Endothelial cell of umbilical vein (primary cell): ENCODE data around the gene PDE6B. TPM values are rescaled to one million over a fixed set of nuclear protein-coding genes. Genes with fewer than 3 reads are reported as not detected.

ENCODE experiments used
- BruUV-seq: library from RNA; stranded (reverse); fragments of 400-500 nt; replicated peaks from 2 replicates; lab custom pipeline; 2021; lab: Mats Ljungman, UMichigan
- CTCF ChIA-PET: fragments of 300-600, 350-600 bp; sonication (Branson Sonifier 250); formaldehyde crosslinking; loops from one replicate; lab custom pipeline; 2021; ENCODE audit warnings: antibody characterized with exemption, inconsistent platforms; lab: Charles Lee
- POLR2A ChIA-PET: fragments of 300-600, 350-600 bp; sonication (Branson Sonifier 250); formaldehyde crosslinking; loops from one replicate; lab custom pipeline; 2021; ENCODE audit warnings: antibody characterized with exemption, inconsistent platforms; lab: Charles Lee
- DNase-seq: peaks from one replicate; pipeline ENCODE4 v3.0.0-alpha.2; 2011; ENCODE audit warnings: low read depth, low spot score
- FAIRE-seq: peaks from 2 replicates; lab custom pipeline; 2011; peaks lifted over from hg19 to GRCh38; lab: Jason Lieb, UNC
- H2AFZ ChIP-seq: 2 replicates; pipeline ENCODE4 v1.6.0; 2012; ENCODE audit warnings: low read depth, low read length, control low read depth, inconsistent platforms
- H3K27ac ChIP-seq: 2 replicates; pipeline ENCODE4 v1.5.1; 2011; ENCODE audit warnings: low read depth, mild to moderate bottlenecking, control low read depth, low read length, moderate library complexity; ENCODE audit not compliant: insufficient read depth
- H3K27me3 ChIP-seq, 2 experiments: 2 replicates each; pipeline versions ENCODE4 v1.6.0 to v1.6.1; 2011; ENCODE audit warnings: low read length in 2 of 2, mixed read lengths in 1 of 2; ENCODE audit not compliant: control insufficient read depth in 2 of 2, insufficient read depth in 2 of 2
- H3K36me3 ChIP-seq, 2 experiments: 2 replicates in 1 of 2; 3 replicates in 1 of 2; pipeline ENCODE4 v1.5.1; 2011; ENCODE audit warnings: low read length in 2 of 2, mild to moderate bottlenecking in 1 of 2, moderate library complexity in 1 of 2; ENCODE audit not compliant: control insufficient read depth in 2 of 2, insufficient read depth in 2 of 2; ENCODE audit errors: extremely low read depth in 1 of 2
- H3K4me1 ChIP-seq: 3 replicates; pipeline ENCODE4 v1.5.1; 2011; ENCODE audit warnings: mild to moderate bottlenecking, low read length; ENCODE audit not compliant: control insufficient read depth, insufficient read depth; ENCODE audit errors: extremely low read depth
- H3K4me2 ChIP-seq: 2 replicates; pipeline ENCODE4 v1.6.1; 2011; ENCODE audit warnings: low read length, control low read depth, mixed read lengths; ENCODE audit not compliant: insufficient read depth
- H3K4me3 ChIP-seq, 3 experiments: fragments of 200-600 bp in 1 of 3; sonication (generic), shearing (Covaris generic) in 1 of 3; replicated peaks in 1 of 3; 2 replicates each; pipeline ENCODE4 v1.5.1; 2011 to 2016; ENCODE audit warnings: control low read depth in 3 of 3, low read length in 3 of 3, mild to moderate bottlenecking in 2 of 3, inconsistent platforms in 1 of 3, low read depth in 1 of 3, moderate library complexity in 1 of 3; ENCODE audit not compliant: insufficient read depth in 1 of 3
- H3K79me2 ChIP-seq: 2 replicates; pipeline ENCODE4 v1.6.0; 2012; ENCODE audit warnings: low read length, inconsistent platforms; ENCODE audit not compliant: control insufficient read depth, insufficient read depth
- H3K9ac ChIP-seq: replicated peaks from 2 replicates; pipeline ENCODE3; 2011; ENCODE audit warnings: low read length, control low read depth; ENCODE audit not compliant: insufficient read depth; ENCODE audit errors: extremely low read depth
- H3K9me1 ChIP-seq: replicated peaks from 3 replicates; pipeline ENCODE4 v1.6.0; 2011; ENCODE audit warnings: mild to moderate bottlenecking, low read length; ENCODE audit not compliant: control insufficient read depth, insufficient read depth; ENCODE audit errors: extremely low read depth
- H3K9me3 ChIP-seq: replicated peaks from 2 replicates; pipeline ENCODE4 v1.5.1; 2012; ENCODE audit warnings: low read length, inconsistent platforms; ENCODE audit not compliant: control insufficient read depth, insufficient read depth
- H4K20me1 ChIP-seq: replicated peaks from 2 replicates; pipeline ENCODE3; 2011; ENCODE audit warnings: mild to moderate bottlenecking, low read length; ENCODE audit not compliant: control insufficient read depth, insufficient read depth; ENCODE audit errors: extremely low read depth
- CTCF ChIP-seq, 2 donors: IDR thresholded peaks; 1 replicate in 1 of 2; 2 replicates in 1 of 2; pipeline ENCODE4 v1.5.1; 2011; ENCODE audit warnings: low read length in 2 of 2, mild to moderate bottlenecking in 2 of 2, moderate library complexity in 2 of 2, control low read depth in 1 of 2, inconsistent platforms in 1 of 2, low read depth in 1 of 2; ENCODE audit not compliant: insufficient read depth in 1 of 2; ENCODE audit errors: extremely low read depth in 1 of 2
- EZH2 ChIP-seq: IDR thresholded peaks from 2 replicates; pipeline ENCODE4 v1.6.1; 2012; ENCODE audit warnings: borderline replicate concordance, low read depth, mild to moderate bottlenecking, moderate library complexity, low read length, inconsistent platforms; ENCODE audit not compliant: severe bottlenecking
- FOS ChIP-seq: IDR thresholded peaks from 2 replicates; pipeline ENCODE4 v1.6.1; 2011; ENCODE audit warnings: mild to moderate bottlenecking, low read length, moderate library complexity, borderline replicate concordance; ENCODE audit not compliant: insufficient read depth
- GATA2 ChIP-seq: IDR thresholded peaks from 2 replicates; pipeline ENCODE4 v1.7.0; 2011; ENCODE audit warnings: low read depth, mild to moderate bottlenecking, moderate library complexity, mixed read lengths, low read length; ENCODE audit not compliant: insufficient read length, insufficient read depth
- JUN ChIP-seq: IDR thresholded peaks from 2 replicates; pipeline ENCODE4 v1.6.1; 2011; ENCODE audit warnings: borderline replicate concordance, low read depth; ENCODE audit not compliant: insufficient read length, insufficient read depth
- MYC ChIP-seq: IDR thresholded peaks from one replicate; pipeline ENCODE4 v1.6.1; 2011; ENCODE audit warnings: mild to moderate bottlenecking, low read depth, low read length
- POLR2A ChIP-seq: IDR thresholded peaks from 2 replicates; pipeline ENCODE4 v1.6.1; 2012; ENCODE audit warnings: low read depth, mild to moderate bottlenecking, control low read depth, low read length
- POLR2AphosphoS5 ChIP-seq: IDR thresholded peaks from 2 replicates; pipeline ENCODE4 v1.6.1; 2012; ENCODE audit warnings: low read depth, mild to moderate bottlenecking, control low read depth, low read length, moderate library complexity; ENCODE audit not compliant: insufficient read depth
- dilution Hi-C: fragments of 300-500 bp; cut with MboI; formaldehyde crosslinking; loops from one replicate; pipeline ENCODE4 v1.15.0; 2019; ENCODE audit warnings: low sequenced_read_pairs; ENCODE audit not compliant: extremely low pct_ligation_motif_present
- intact Hi-C: fragments of 100-400 bp; cut with micrococcal nuclease; formaldehyde crosslinking; loops from one replicate; pipeline ENCODE4 v1.10.0; 2022
- polyA plus RNA-seq, 4 experiments: library from polyadenylated mRNA; depleted of rRNA in 3 of 4; stranded (reverse) in 3 of 4; unstranded in 1 of 4; fragments of >200 nt; gene quantifications; 2 replicates each; pipeline versions ENCODE4 v1.2.1 to v1.2.3, GENCODE V29; 2011 to 2012; ENCODE audit warnings: missing spikeins in 1 of 4
- total RNA-seq: library from RNA; stranded (reverse); gene quantifications from 2 replicates; pipeline ENCODE4 v1.2.3, GENCODE V29; 2021
- TF ChIP-seq, protein P1 (sequence below): IDR thresholded peaks from 2 replicates; pipeline ENCODE4 v1.6.1; 2011; ENCODE audit not compliant: insufficient read depth, insufficient read length

The PDE6B gene
- total and polyA plus RNA-seq, 2 donors (not counting 3 experiments of a cell fraction or from before 2014, with no cell fraction given) = 0.77 to 1.8 TPM

DNA sequence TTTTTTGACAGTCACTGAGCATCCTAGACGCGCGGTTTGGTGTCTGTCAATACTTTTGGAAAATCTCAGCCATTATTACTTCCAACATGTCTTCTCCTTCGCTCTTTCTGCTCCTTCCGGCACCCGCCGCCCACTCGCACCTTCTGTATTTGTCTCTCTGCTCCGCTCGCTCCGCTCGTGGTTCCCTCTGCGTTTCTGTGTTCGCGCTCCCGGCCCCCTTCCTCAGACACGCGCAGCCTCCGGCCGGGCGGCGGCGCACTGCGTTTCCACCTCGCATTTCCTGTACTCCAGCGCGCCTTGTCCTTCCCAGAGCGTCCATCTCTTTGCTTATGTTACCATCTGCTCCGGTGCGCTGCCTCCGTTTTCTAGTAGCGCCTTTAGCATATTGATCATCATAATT lies 21.1 kb downstream of the PDE6B start:
- CTCF ChIA-PET = no interaction called here
- H3K4me2 ChIP-seq = no peak overlapping the region
- no peak overlapping the region for H3K9ac ChIP-seq
- H3K4me1 ChIP-seq = no peaks in the 10 kb centered on the region
- intact Hi-C loops = no loop called here
- BruUV-seq = no TSS peak
- dilution Hi-C loops = no loop called here
- no peak for TF ChIP-seq GATA2
- no peak for TF ChIP-seq CTCF (IDR thresholded peaks at IDR 0.05; ENCODE audit: extremely low read depth in 1 of 2, insufficient read depth in 1 of 2, low read depth in 1 of 2, low read length in 2 of 2)
- no peaks in the 10 kb centered on the region for H3K27me3 ChIP-seq
- H3K27ac ChIP-seq = no peak overlapping the region
- no peaks in the 10 kb centered on the region for H3K9me1 ChIP-seq
- no peaks in the 10 kb centered on the region for H3K79me2 ChIP-seq
- H3K4me3 ChIP-seq = no peak overlapping the region
- POLR2A ChIA-PET = no interaction called here
- no peak for FAIRE-seq
- no peaks in the 10 kb centered on the region for H3K36me3 ChIP-seq
- H2AFZ ChIP-seq = no peak overlapping the region
- no peak for DNase-seq
- no peaks in the 10 kb centered on the region for H3K9me3 ChIP-seq
- no peaks in the 10 kb centered on the region for H4K20me1 ChIP-seq

GRCh38 chr4:647481-647880 lies 22.1 kb downstream of the PDE6B start:
- Histone ChIP-seq H4K20me1 (no peaks in the 10 kb centered on the region), H3K36me3 (no peaks in the 10 kb centered on the region), H3K27ac (no peak overlapping the region), H3K4me2 (no peak overlapping the region), H3K79me2 (no peaks in the 10 kb centered on the region), H3K9me1 (no peaks in the 10 kb centered on the region), H3K9ac (no peak overlapping the region), H2AFZ (no peak overlapping the region), H3K9me3 (no peaks in the 10 kb centered on the region), H3K27me3 (no peaks in the 10 kb centered on the region), H3K4me3 (no peak overlapping the region), H3K4me1 (no peaks in the 10 kb centered on the region)
- TF ChIP-seq JUN (no peak), MYC (no peak), POLR2A (no peak), EZH2 (no peak), GATA2 (no peak), POLR2AphosphoS5 (no peak), FOS (no peak), CTCF (IDR thresholded peaks at IDR 0.05; ENCODE audit: extremely low read depth in 1 of 2, insufficient read depth in 1 of 2, low read depth in 1 of 2, low read length in 2 of 2) (no peak)
- TF ChIP-seq, protein P1, sequence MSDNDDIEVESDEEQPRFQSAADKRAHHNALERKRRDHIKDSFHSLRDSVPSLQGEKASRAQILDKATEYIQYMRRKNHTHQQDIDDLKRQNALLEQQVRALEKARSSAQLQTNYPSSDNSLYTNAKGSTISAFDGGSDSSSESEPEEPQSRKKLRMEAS = no peak
- intact Hi-C loops = no loop called here
- BruUV-seq = no TSS peak
- dilution Hi-C loops = no loop called here
- FAIRE-seq (no peak), DNase-seq (no peak)
- CTCF ChIA-PET = no interaction called here
- POLR2A ChIA-PET = no interaction called here
